GM12892 (cell line): ENCODE data around the gene LCE4A.

Source experiments
- POLR2A ChIP-seq: IDR thresholded peaks from 2 replicates; pipeline ENCODE4 v1.6.1; 2011; ENCODE audit warnings: low read depth, low read length, control low read depth
- POLR2AphosphoS5 ChIP-seq: IDR thresholded peaks from 2 replicates; pipeline ENCODE4 v1.6.1; 2011; ENCODE audit warnings: low read depth, low read length, control low read depth
- TAF1 ChIP-seq: IDR thresholded peaks from 2 replicates; pipeline ENCODE4 v1.6.1; 2011; ENCODE audit warnings: low read depth, mild to moderate bottlenecking, control low read depth, low read length, borderline replicate concordance

DNA sequence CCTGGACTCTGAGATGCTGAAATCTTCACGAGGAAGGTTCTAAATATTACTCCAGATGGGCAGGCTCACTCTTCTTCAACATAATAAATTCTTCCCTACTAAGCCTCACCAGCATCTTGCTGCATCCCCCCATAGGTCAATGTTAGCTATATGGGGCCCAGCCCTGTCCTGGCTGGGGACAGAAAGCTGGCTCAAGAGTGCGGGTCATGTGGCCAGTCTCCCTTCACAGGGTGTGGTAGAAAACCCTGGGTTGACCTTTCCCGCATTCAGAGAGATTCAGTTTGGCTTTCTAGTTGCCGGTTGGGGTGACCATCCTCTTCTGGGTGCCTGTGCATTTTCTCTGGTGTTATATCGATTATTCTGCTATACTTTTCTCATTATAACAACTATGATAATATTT, 30.0 kb downstream of the LCE4A start:
- TF ChIP-seq POLR2AphosphoS5 (no peak), POLR2A (no peak), TAF1 (no peak)
